Measurements from ENCODE around the gene DPP3.

- TF ChIP-seq POLR2A (IDR thresholded peaks at IDR 0.05) (no peak), CTCF (IDR thresholded peaks at IDR 0.05) (no peak)
Measured at GRCh38 chr11:66470015-66470414, 10.2 kb upstream of the DPP3 start.
